Esophagus (tissue), 2 donors: ENCODE data around the gene PLD5. TPM values are rescaled to one million over a fixed set of nuclear protein-coding genes. Genes with fewer than 3 reads are reported as not detected.
"Not testable (repeated sequence)": the region's sequence is repeated elsewhere in the genome, so short reads cannot be mapped to it uniquely, and the experiment has no call there.

Experiments used
- H3K27ac ChIP-seq, 2 donors: one replicate each; pipeline ENCODE4 v1.5.1; 2013; ENCODE audit warnings: low read depth in 2 of 2, mild to moderate bottlenecking in 2 of 2, inconsistent platforms in 1 of 2, low read length in 1 of 2, moderate library complexity in 1 of 2
- H3K27me3 ChIP-seq, 2 donors: one replicate each; pipeline ENCODE4 v1.6.1; 2013; ENCODE audit warnings: low read length in 2 of 2, control low read depth in 1 of 2, mild to moderate bottlenecking in 1 of 2; ENCODE audit not compliant: insufficient read depth in 2 of 2, control insufficient read depth in 1 of 2
- H3K36me3 ChIP-seq, 2 donors: one replicate each; pipeline ENCODE4 v1.6.1; 2013; ENCODE audit warnings: low read length in 1 of 2; ENCODE audit not compliant: control insufficient read depth in 2 of 2, insufficient read depth in 2 of 2
- H3K4me1 ChIP-seq, 2 donors: one replicate each; pipeline ENCODE4 v1.6.1; 2013; ENCODE audit warnings: low read length in 1 of 2; ENCODE audit not compliant: control insufficient read depth in 2 of 2, insufficient read depth in 2 of 2
- H3K4me3 ChIP-seq, 2 donors: one replicate each; pipeline ENCODE4 v1.5.1; 2013; ENCODE audit warnings: low read length in 2 of 2, mild to moderate bottlenecking in 2 of 2, low read depth in 1 of 2, moderate library complexity in 1 of 2
- H3K9me3 ChIP-seq, 2 donors: one replicate each; pipeline ENCODE4 v1.6.1; 2013; ENCODE audit warnings: mild to moderate bottlenecking in 2 of 2, low read depth in 1 of 2, low read length in 1 of 2, moderate library complexity in 1 of 2; ENCODE audit not compliant: control insufficient read depth in 2 of 2, insufficient read depth in 1 of 2
- WGBS, 2 donors: extraction: QIAGEN DNeasy Blood & Tissue Kit; methylation state at CpG; one replicate each; pipeline ENCODE4 v1.1.7; 2013; 5-methylcytosine and 5-hydroxymethylcytosine counted together
- polyA plus RNA-seq, 2 donors: library from polyadenylated mRNA; stranded (reverse); fragments of 200-250 nt; gene quantifications; one replicate each; pipeline ENCODE4 v1.2.3, GENCODE V29; 2013
- donor health status: healthy with polysubstance abuse.
- donor health status: Bipolar disorder and iron deficiency.

Gene PLD5
- polyA plus RNA-seq, 2 donors = 0.04 to 0.11 TPM

GRCh38 chr1:242411901-242412300 lies 112.6 kb downstream of the PLD5 start:
- Histone ChIP-seq H3K27ac (no peak overlapping the region), H3K36me3 (no peaks in the 10 kb centered on the region), H3K4me3 (no peak overlapping the region), H3K27me3 (no peaks in the 10 kb centered on the region), H3K4me1 (no peaks in the 10 kb centered on the region), H3K9me3 (peaks cover 0 to 2% of the 10 kb centered on the region in 2 donors)

GRCh38 chr1:242405947-242406346 lies 118.5 kb downstream of the PLD5 start:
- 67 to 79% methylated on average over 2 of the region's 2 CpGs for WGBS, 2 donors
- peaks cover 2 to 3% of the 10 kb centered on the region in 2 donors for H3K9me3 ChIP-seq
- no peaks in the 10 kb centered on the region for H3K36me3 ChIP-seq
- H3K27ac ChIP-seq = no peak overlapping the region
- H3K4me1 ChIP-seq = no peaks in the 10 kb centered on the region
- H3K27me3 ChIP-seq = no peaks in the 10 kb centered on the region
- no peak overlapping the region for H3K4me3 ChIP-seq

- Histone ChIP-seq H3K27me3 (no peaks in the 10 kb centered on the region), H3K9me3 (peaks cover 2 to 3% of the 10 kb centered on the region in 2 donors), H3K4me3 (no peak overlapping the region), H3K36me3 (no peaks in the 10 kb centered on the region), H3K4me1 (no peaks in the 10 kb centered on the region), H3K27ac (no peak overlapping the region)
- 72 to 80% methylated on average over 5 of the region's 5 CpGs for WGBS, 2 donors
These were observed 120.2 kb downstream of the PLD5 start for GRCh38 chr1:242404296-242404695.

DNA sequence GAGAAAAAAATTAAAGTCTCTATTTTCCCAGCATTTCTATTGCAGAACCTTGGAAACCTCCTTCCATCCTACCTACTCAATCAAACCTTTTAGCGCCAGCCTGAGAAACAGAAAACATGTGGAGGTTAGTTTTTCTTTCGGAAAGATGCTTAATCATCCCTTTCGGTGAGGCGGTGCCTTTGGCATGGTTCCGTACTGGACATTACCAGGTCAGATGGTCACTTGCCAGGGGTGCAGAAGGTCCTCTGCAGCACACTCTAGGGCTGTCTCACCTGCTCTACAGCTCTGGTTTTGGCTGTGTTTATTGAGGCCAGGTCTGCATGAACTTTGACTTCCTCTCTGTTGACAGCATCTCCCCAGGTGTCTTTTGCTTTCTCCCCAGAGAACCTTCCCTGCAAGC lies 121.5 kb downstream of the PLD5 start:
- WGBS, 2 donors = 65 to 83% methylated on average over 5 of the region's 5 CpGs
- Histone ChIP-seq H3K4me3 (no peak overlapping the region), H3K27me3 (no peaks in the 10 kb centered on the region), H3K36me3 (no peaks in the 10 kb centered on the region), H3K4me1 (no peaks in the 10 kb centered on the region), H3K27ac (no peak overlapping the region), H3K9me3 (peaks cover 2 to 3% of the 10 kb centered on the region in 2 donors)

GRCh38 chr1:242401937-242402336 lies 122.6 kb downstream of the PLD5 start:
- Histone ChIP-seq H3K36me3 (no peaks in the 10 kb centered on the region), H3K4me1 (no peaks in the 10 kb centered on the region), H3K27ac (no peak overlapping the region), H3K4me3 (no peak overlapping the region), H3K9me3 (peaks cover 2 to 3% of the 10 kb centered on the region in 2 donors), H3K27me3 (no peaks in the 10 kb centered on the region)
- 85 to 91% methylated on average over 3 of the region's 3 CpGs for WGBS, 2 donors

DNA sequence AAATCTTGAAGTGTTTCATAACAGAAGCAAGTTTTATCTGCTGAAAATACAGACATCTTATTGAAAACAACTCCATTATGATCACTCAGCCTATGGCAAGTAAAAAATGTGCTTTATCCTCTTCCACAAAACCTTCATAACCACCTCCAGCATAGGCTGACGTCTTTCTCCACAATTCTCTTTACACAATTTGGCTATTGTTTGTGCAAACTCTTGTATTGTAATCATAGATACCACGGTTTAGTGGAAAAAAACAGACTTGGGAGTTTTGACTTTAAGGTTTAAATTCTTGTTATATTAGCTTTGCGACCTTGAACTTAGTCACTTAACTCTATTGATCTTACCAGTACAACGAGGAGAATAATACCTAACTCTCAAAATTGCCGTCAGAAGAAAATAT lies 126.1 kb downstream of the PLD5 start:
- H3K36me3 ChIP-seq = no peaks in the 10 kb centered on the region
- peaks cover 2 to 3% of the 10 kb centered on the region in 2 donors for H3K9me3 ChIP-seq
- H3K4me1 ChIP-seq = no peaks in the 10 kb centered on the region
- 51 to 72% methylated on average over 5 of the region's 5 CpGs for WGBS, 2 donors
- H3K27ac ChIP-seq = no peak overlapping the region
- no peak overlapping the region for H3K4me3 ChIP-seq
- H3K27me3 ChIP-seq = no peaks in the 10 kb centered on the region

GRCh38 chr1:242391896-242392295 lies 132.6 kb downstream of the PLD5 start:
- H3K36me3 ChIP-seq = no peaks in the 10 kb centered on the region
- no peak overlapping the region for H3K4me3 ChIP-seq
- H3K27ac ChIP-seq = no peak overlapping the region
- H3K27me3 ChIP-seq = no peaks in the 10 kb centered on the region
- H3K9me3 ChIP-seq = peaks cover 0 to 6% of the 10 kb centered on the region in 2 donors
- H3K4me1 ChIP-seq = no peaks in the 10 kb centered on the region

- 53 to 56% methylated on average over 6 of the region's 6 CpGs for WGBS, 2 donors
- H3K36me3 ChIP-seq, H3K9me3 ChIP-seq, H3K4me1 ChIP-seq, H3K27me3 ChIP-seq, H3K27ac ChIP-seq, H3K4me3 ChIP-seq: not testable (repeated sequence)
These were observed 148.4 kb downstream of the PLD5 start for GRCh38 chr1:242376121-242376520.

DNA sequence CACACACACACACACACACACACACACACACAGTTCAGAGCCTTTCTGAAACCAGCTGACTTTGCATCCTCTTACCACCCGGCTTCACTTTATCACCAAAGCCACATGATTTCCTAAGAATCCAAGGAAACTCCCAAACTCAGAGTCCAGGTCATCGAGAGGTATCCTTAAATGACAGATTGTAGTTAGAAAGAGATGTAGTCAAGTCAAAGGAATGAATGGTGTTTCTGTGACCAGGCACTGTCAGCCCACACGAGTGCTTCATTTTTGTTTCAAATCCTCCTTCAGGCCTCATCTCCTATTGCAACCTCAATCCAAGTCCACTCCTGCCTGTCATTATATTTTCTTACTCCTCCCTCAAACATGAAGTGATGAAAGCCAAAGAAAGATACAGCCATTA lies 174.1 kb downstream of the PLD5 start:
- H3K4me1 ChIP-seq, H3K4me3 ChIP-seq, H3K27me3 ChIP-seq, H3K9me3 ChIP-seq, H3K36me3 ChIP-seq, H3K27ac ChIP-seq: not testable (repeated sequence)
- WGBS, 2 donors = 66 to 70% methylated on average over 3 of the region's 3 CpGs

GRCh38 chr1:242349636-242350035 lies 174.9 kb downstream of the PLD5 start:
- Histone ChIP-seq H3K27me3 (no peaks in the 10 kb centered on the region), H3K27ac (no peak overlapping the region), H3K9me3 (no peaks in the 10 kb centered on the region), H3K4me1 (no peaks in the 10 kb centered on the region), H3K4me3 (no peak overlapping the region), H3K36me3 (no peaks in the 10 kb centered on the region)
- 66 to 70% methylated on average over 1 of the region's 1 CpG for WGBS, 2 donors
